HG02943 (cell line): Measurements from ENCODE around the gene SLC7A4.
"Not testable (repeated sequence)": the region's sequence is repeated elsewhere in the genome, so short reads cannot be mapped to it uniquely, and the experiment has no call there.

Source experiments
- ATAC-seq: cut with Tn5 transposase; IDR thresholded peaks from one replicate; pipeline ENCODE4 v1.9.1; 2021; ENCODE audit warnings: mild to moderate bottlenecking, low read depth, moderate library complexity; ENCODE audit not compliant: unreplicated experiment

The SLC7A4 gene

GRCh38 chr22:21022955-21023614 lies 9.3 kb downstream of the SLC7A4 start:
- ATAC-seq, result no peak

- ATAC-seq, result no peak
These were observed 9.9 kb downstream of the SLC7A4 start for GRCh38 chr22:21022507-21022906.

- ATAC-seq, result no peak
These were observed 11.4 kb downstream of the SLC7A4 start for GRCh38 chr22:21020802-21021429.

GRCh38 chr22:21018314-21018713 lies 14.0 kb downstream of the SLC7A4 start:
- no peak for ATAC-seq

GRCh38 chr22:21016644-21017420 lies 15.5 kb downstream of the SLC7A4 start:
- no peak for ATAC-seq

- ATAC-seq, result no peak
These were observed 16.8 kb downstream of the SLC7A4 start for GRCh38 chr22:21015466-21016006.

- ATAC-seq, result no peak
These were observed 17.5 kb downstream of the SLC7A4 start, which contains the start of gene P2RX6 for GRCh38 chr22:21014726-21015465. Gene P2RX6 (plus strand): TSS chr22:21015165. CDS start chr22:21015175, 10 bp downstream.

GRCh38 chr22:21014202-21014725 lies 18.1 kb downstream of the SLC7A4 start:
- ATAC-seq, result no peak

GRCh38 chr22:21013657-21014201 lies 18.6 kb downstream of the SLC7A4 start:
- no peak for ATAC-seq

GRCh38 chr22:21012446-21013407 lies 19.6 kb downstream of the SLC7A4 start:
- ATAC-seq, result no peak

- ATAC-seq, result no peak
These were observed 21.8 kb downstream of the SLC7A4 start for GRCh38 chr22:21010426-21011113.

GRCh38 chr22:21009638-21010425 lies 22.5 kb downstream of the SLC7A4 start:
- no peak for ATAC-seq

GRCh38 chr22:21009208-21009607 lies 23.2 kb downstream of the SLC7A4 start:
- ATAC-seq, result not testable (repeated sequence)

- ATAC-seq, result no peak
These were observed 28.6 kb downstream of the SLC7A4 start for GRCh38 chr22:21003782-21004181.

GRCh38 chr22:21001601-21002325 lies 30.6 kb downstream of the SLC7A4 start, which contains the start of gene THAP7:
Gene THAP7 (minus strand): TSS chr22:21002118. CDS start chr22:21001911, 207 bp downstream.
- peak; percentile 81 for ATAC-seq

- ATAC-seq, result peak; percentile 2
These were observed 31.3 kb downstream of the SLC7A4 start for GRCh38 chr22:21000987-21001600.
